Activated T-cell treated with anti-CD3 and anti-CD28 coated beads, Interleukin-2, amount 50 U/mL, for 72 hours (primary cell): ENCODE data around the gene RALGPS1. TPM values are rescaled to one million over a fixed set of nuclear protein-coding genes. Genes with fewer than 3 reads are reported as not detected.
"Not testable (repeated sequence)": the region's sequence is repeated elsewhere in the genome, so short reads cannot be mapped to it uniquely, and the experiment has no call there.

ENCODE experiments used
- ATAC-seq, 2 donors: fragments of 150-1000 bp; cut with Tn5 transposase; replicated peaks in 1 of 2; 2 replicates each; pipeline ENCODE4 v1.10.0; 2021; ENCODE audit warnings: moderate library complexity in 2 of 2, mild to moderate bottlenecking in 1 of 2
- DNase-seq, 2 donors: peaks; one replicate each; pipeline ENCODE4 v3.0.0; 2021 to 2022; ENCODE audit warnings: mixed read lengths in 1 of 2
- H3K27ac Mint-ChIP-seq: one replicate; pipeline ENCODE4 v1.8.0; 2022; ENCODE audit warnings: mild to moderate bottlenecking, moderate library complexity, mixed read lengths
- H3K27me3 Mint-ChIP-seq: one replicate; pipeline ENCODE4 v1.8.0; 2022; ENCODE audit warnings: low read depth, mixed read lengths
- H3K36me3 Mint-ChIP-seq, 2 donors: one replicate each; pipeline ENCODE4 v1.8.0; 2022; ENCODE audit warnings: mixed read lengths in 2 of 2, mild to moderate bottlenecking in 1 of 2; ENCODE audit not compliant: insufficient read depth in 2 of 2
- H3K4me1 Mint-ChIP-seq: one replicate; pipeline ENCODE4 v1.8.0; 2022; ENCODE audit warnings: low read depth, mixed read lengths
- H3K4me3 Mint-ChIP-seq, 2 donors: one replicate each; pipeline ENCODE4 v1.8.0; 2022; ENCODE audit warnings: mild to moderate bottlenecking in 2 of 2, mixed read lengths in 2 of 2, moderate library complexity in 2 of 2
- H3K9me3 Mint-ChIP-seq, 2 donors: one replicate each; pipeline ENCODE4 v1.8.0; 2022; ENCODE audit warnings: mixed read lengths in 2 of 2
- total RNA-seq, 2 donors: library from RNA; stranded (reverse); gene quantifications; one replicate each; pipeline ENCODE4 v1.2.3, GENCODE V29; 2022

Gene RALGPS1
- total RNA-seq, 2 donors from 2014 or later = 3.3 to 3.4 TPM

GRCh38 chr9:127015921-127016512, 101.4 kb downstream of the RALGPS1 start:
- peaks cover 40% of the 10 kb centered on the region for H3K27me3 Mint-ChIP-seq
- H3K27ac Mint-ChIP-seq = no peak overlapping the region
- DNase-seq = no peak
- no peaks in the 10 kb centered on the region for H3K4me1 Mint-ChIP-seq
- H3K9me3 Mint-ChIP-seq = no peaks in the 10 kb centered on the region
- no peaks in the 10 kb centered on the region for H3K36me3 Mint-ChIP-seq
- no peak for ATAC-seq
- no peak overlapping the region for H3K4me3 Mint-ChIP-seq

- H3K4me3 Mint-ChIP-seq, H3K36me3 Mint-ChIP-seq, ATAC-seq, H3K4me1 Mint-ChIP-seq, H3K27ac Mint-ChIP-seq, H3K9me3 Mint-ChIP-seq, DNase-seq: not testable (repeated sequence)
- H3K27me3 Mint-ChIP-seq = peaks cover 33% of the 10 kb centered on the region
Observed at GRCh38 chr9:127017979-127018378, 103.4 kb downstream of the RALGPS1 start.

- Mint-ChIP-seq H3K27ac (no peak overlapping the region), H3K36me3 (no peaks in the 10 kb centered on the region), H3K4me1 (no peaks in the 10 kb centered on the region), H3K27me3 (peaks cover 30% of the 10 kb centered on the region), H3K4me3 (no peak overlapping the region), H3K9me3 (no peaks in the 10 kb centered on the region)
- DNase-seq = no peak
- ATAC-seq = no peak
Observed at GRCh38 chr9:127018935-127019334, 104.4 kb downstream of the RALGPS1 start.

DNA sequence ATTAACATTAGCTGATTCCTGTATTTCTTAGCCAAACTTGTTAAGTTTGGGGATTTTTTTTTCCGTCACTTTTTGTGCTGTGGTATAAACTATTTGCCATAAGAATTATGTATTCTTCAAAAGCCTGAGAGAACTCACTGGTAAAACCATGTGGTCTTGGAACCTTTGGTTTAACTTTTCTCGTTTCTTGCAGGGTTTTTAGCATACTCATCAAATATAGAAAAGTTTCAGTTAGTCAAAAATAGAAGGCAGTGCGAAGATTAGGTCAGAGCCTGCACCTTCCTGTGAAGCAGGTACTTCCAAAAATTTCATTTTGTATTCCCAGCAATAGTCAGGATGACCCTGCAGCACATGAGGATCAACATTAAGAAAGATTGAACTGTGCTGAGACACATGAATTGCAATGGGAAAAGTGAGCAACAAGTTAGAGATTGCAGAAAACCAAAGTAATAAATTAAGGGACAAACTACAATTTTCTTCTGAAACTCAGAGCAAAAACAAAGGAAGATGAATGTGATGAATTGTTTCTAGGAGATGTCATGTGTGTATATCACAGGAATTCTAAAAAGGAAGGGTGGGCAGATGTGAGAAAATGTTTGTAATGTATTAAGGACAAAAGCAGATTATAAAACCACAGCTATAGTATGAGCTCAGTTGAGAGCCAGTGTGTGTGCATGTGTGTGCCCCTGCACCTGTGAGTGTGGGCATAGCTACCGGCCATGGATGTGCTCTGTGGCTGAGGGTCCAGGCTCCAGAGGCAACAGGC, 105.6 kb downstream of the RALGPS1 start:
- Mint-ChIP-seq H3K36me3 (no peaks in the 10 kb centered on the region), H3K9me3 (no peaks in the 10 kb centered on the region), H3K27ac (no peak overlapping the region), H3K27me3 (peaks cover 23% of the 10 kb centered on the region), H3K4me3 (no peak overlapping the region), H3K4me1 (no peaks in the 10 kb centered on the region)
- DNase-seq (no peak), ATAC-seq (no peak)

GRCh38 chr9:127020802-127021078, 106.2 kb downstream of the RALGPS1 start:
- no peak overlapping the region for H3K4me3 Mint-ChIP-seq
- no peak overlapping the region for H3K27ac Mint-ChIP-seq
- ATAC-seq (no peak), DNase-seq (no peak)
- peaks cover 19% of the 10 kb centered on the region for H3K27me3 Mint-ChIP-seq
- H3K36me3 Mint-ChIP-seq = no peaks in the 10 kb centered on the region
- no peaks in the 10 kb centered on the region for H3K4me1 Mint-ChIP-seq
- no peaks in the 10 kb centered on the region for H3K9me3 Mint-ChIP-seq

DNA sequence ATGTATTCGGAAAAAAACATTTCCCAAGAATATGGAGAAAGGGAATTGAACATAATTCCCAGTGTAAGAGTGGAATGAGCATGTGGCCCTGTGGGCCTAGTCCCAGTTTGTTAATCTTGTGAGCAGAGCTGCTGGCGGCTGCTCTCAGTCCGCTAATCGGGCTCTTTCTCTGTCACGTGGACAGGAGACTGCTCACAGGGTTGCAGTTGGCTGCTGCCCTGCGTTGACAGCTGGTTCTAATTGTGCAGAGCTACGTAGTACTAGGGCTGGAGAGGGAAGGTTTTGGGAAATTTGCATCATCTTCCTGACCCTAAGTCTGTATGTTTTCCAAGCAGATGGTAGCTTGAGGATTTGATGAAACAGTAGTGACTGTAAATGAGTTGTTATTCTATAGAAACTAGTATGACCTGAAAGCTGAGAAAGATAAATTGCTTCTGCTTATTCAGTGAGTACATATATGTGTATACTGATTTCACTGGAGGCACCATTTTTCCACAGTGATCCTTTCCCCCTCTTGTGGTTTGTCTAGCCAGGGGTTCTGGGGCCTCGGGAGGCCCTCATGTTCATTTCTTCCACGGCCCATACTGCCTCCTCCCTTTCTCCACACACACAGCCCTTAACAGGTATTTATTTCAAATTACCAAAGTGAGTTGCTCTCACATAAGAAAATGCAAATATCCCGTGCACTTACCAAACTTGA, 107.2 kb downstream of the RALGPS1 start:
- Mint-ChIP-seq H3K4me1 (no peaks in the 10 kb centered on the region), H3K9me3 (no peaks in the 10 kb centered on the region), H3K4me3 (no peak overlapping the region), H3K36me3 (no peaks in the 10 kb centered on the region), H3K27me3 (peaks cover 14% of the 10 kb centered on the region), H3K27ac (no peak overlapping the region)
- DNase-seq (no peak), ATAC-seq (no peak)

- Mint-ChIP-seq H3K4me1 (no peaks in the 10 kb centered on the region), H3K4me3 (no peak overlapping the region), H3K36me3 (no peaks in the 10 kb centered on the region), H3K9me3 (no peaks in the 10 kb centered on the region), H3K27me3 (peaks cover 14% of the 10 kb centered on the region), H3K27ac (no peak overlapping the region)
- no peak for DNase-seq
- no peak for ATAC-seq
Observed at GRCh38 chr9:127022913-127023660, 108.5 kb downstream of the RALGPS1 start.

DNA sequence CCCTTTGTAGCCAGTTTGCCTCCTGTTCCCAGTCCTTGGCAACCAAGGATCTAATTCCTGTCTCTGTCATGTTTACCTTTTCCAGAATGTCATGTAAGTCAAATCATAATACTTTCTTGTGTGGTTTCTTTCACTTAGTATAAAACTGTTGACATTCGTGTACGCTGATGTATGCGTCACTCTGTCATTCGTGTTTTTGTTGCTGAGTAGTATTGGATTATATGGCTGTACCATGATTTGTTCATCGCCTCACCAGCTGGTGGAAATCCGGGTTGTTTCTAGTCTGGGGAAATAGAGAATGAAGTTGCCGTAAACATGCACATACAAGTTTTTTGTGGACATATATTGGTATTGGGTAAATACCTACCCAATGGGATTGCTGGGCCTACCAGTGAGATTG, 110.5 kb downstream of the RALGPS1 start:
- H3K36me3 Mint-ChIP-seq = no peaks in the 10 kb centered on the region
- no peaks in the 10 kb centered on the region for H3K9me3 Mint-ChIP-seq
- DNase-seq = no peak
- H3K4me1 Mint-ChIP-seq = no peaks in the 10 kb centered on the region
- no peak overlapping the region for H3K27ac Mint-ChIP-seq
- no peak overlapping the region for H3K4me3 Mint-ChIP-seq
- no peak for ATAC-seq
- H3K27me3 Mint-ChIP-seq = peaks cover 14% of the 10 kb centered on the region

- no peak overlapping the region for H3K27ac Mint-ChIP-seq
- DNase-seq = no peak
- no peaks in the 10 kb centered on the region for H3K36me3 Mint-ChIP-seq
- H3K4me3 Mint-ChIP-seq = no peak overlapping the region
- H3K9me3 Mint-ChIP-seq = no peaks in the 10 kb centered on the region
- no peak for ATAC-seq
- no peaks in the 10 kb centered on the region for H3K4me1 Mint-ChIP-seq
- H3K27me3 Mint-ChIP-seq = peaks cover 9% of the 10 kb centered on the region
Observed at GRCh38 chr9:127027694-127028093, 113.1 kb downstream of the RALGPS1 start.

GRCh38 chr9:127029548-127029947, 115.0 kb downstream of the RALGPS1 start:
- Mint-ChIP-seq H3K27ac (no peak overlapping the region), H3K9me3 (no peaks in the 10 kb centered on the region), H3K4me1 (no peaks in the 10 kb centered on the region), H3K36me3 (no peaks in the 10 kb centered on the region), H3K4me3 (no peak overlapping the region), H3K27me3 (no peaks in the 10 kb centered on the region)
- ATAC-seq (no peak), DNase-seq (no peak)

DNA sequence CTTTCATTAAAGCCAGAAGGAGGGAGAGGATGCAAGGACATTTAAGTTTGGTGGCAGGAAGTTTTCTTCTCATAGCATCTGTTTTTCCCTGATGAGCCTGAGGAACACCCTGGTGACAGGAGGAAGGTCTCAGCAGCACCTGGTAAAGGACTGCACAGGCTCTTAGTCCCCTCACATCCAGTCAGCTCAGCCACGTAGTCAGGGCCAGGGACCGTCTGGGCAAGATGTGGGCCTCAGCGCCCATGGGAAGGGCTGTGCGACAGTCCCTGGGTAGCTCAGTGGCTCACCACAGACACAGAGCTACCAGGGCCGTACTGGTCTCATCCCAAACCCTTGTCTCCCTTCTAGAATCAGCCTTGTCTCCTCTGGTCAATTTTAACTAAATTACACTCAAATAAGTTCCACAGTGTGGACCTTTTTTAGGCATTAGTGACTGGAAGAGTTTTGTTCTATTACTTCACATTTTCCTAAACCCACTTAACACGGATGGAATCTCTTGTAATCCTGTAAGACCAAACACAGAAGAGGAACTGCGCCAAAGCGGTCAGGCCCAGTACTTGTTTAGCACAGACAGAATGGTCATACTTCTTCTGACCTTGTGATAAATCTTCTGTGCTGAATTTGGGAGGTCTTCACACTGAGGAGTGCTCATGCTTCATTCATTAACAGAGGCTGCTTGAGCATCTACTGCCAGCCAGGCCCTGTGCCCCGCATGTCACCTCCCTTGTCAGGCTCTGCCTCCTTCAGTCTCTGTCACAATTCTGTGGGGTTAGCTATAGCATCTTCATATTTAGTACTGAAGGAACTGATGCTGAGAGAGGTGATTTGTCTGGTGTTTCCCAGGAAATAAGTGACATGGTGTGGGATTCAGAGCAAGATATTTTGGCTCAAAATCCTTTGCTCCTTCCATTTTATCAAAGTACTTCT, 116.5 kb downstream of the RALGPS1 start:
- H3K27ac Mint-ChIP-seq = no peak overlapping the region
- no peak overlapping the region for H3K4me3 Mint-ChIP-seq
- no peaks in the 10 kb centered on the region for H3K36me3 Mint-ChIP-seq
- DNase-seq = no peak
- no peaks in the 10 kb centered on the region for H3K9me3 Mint-ChIP-seq
- H3K4me1 Mint-ChIP-seq = no peaks in the 10 kb centered on the region
- ATAC-seq = no peak
- no peaks in the 10 kb centered on the region for H3K27me3 Mint-ChIP-seq

DNA sequence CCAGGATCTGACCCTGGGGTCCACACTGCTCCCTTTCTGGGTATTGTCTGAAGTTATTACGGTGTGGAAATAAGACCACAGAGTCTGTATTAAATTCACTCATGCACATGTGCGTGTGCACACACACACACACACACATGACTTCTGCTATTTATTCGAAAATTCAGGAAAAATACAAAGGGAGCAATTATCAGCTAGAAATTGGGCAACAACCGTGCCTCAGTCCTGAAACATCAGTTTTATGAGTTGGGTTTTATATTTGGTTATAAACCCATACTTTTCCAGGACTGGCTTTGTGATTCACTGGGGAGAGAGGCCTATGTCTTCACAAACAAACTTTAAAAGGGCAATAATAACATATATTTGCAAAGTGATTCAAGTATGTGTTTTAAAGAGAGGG, 117.7 kb downstream of the RALGPS1 start:
- DNase-seq (no peak), ATAC-seq (no peak)
- no peaks in the 10 kb centered on the region for H3K36me3 Mint-ChIP-seq
- H3K9me3 Mint-ChIP-seq = no peaks in the 10 kb centered on the region
- H3K27ac Mint-ChIP-seq = no peak overlapping the region
- no peaks in the 10 kb centered on the region for H3K4me1 Mint-ChIP-seq
- H3K4me3 Mint-ChIP-seq = no peak overlapping the region
- H3K27me3 Mint-ChIP-seq = no peaks in the 10 kb centered on the region
